ENCODE data around the gene MRPL47. TPM values are rescaled to one million over a fixed set of nuclear protein-coding genes. Genes with fewer than 3 reads are reported as not detected.

MRPL47 gene
- total RNA-seq, 4 donors from 2014 or later: 22.6 to 32.6 (median 28.6) TPM

GRCh38 chr3:179562591-179563270, 41.7 kb downstream of the MRPL47 start, which contains the start of gene ACTL6A:
Gene ACTL6A, plus strand, starts transcription at chr3:179562926. Its CDS starts 167 bp downstream, at chr3:179563093.
- peaks cover 8 to 25% (median 10%) of the 10 kb centered on the region in 3 donors for H3K4me1 ChIP-seq
- intact Hi-C loops (cut with DNase I): loop anchor here (10.0 kb wide), 1 partner anchor 218 kb away; the partner anchor contains the start of gene MFN1
- TF ChIP-seq, protein P1, sequence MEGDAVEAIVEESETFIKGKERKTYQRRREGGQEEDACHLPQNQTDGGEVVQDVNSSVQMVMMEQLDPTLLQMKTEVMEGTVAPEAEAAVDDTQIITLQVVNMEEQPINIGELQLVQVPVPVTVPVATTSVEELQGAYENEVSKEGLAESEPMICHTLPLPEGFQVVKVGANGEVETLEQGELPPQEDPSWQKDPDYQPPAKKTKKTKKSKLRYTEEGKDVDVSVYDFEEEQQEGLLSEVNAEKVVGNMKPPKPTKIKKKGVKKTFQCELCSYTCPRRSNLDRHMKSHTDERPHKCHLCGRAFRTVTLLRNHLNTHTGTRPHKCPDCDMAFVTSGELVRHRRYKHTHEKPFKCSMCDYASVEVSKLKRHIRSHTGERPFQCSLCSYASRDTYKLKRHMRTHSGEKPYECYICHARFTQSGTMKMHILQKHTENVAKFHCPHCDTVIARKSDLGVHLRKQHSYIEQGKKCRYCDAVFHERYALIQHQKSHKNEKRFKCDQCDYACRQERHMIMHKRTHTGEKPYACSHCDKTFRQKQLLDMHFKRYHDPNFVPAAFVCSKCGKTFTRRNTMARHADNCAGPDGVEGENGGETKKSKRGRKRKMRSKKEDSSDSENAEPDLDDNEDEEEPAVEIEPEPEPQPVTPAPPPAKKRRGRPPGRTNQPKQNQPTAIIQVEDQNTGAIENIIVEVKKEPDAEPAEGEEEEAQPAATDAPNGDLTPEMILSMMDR (IDR thresholded peaks at IDR 0.05): no peak
- peak in 3 of 4 donors; percentile 36 to 71 (median 49) for TF ChIP-seq POLR2A (IDR thresholded peaks at IDR 0.05)
- peak; percentile 96 for DNase-seq
- no peaks in the 10 kb centered on the region for H3K9me3 ChIP-seq
- no peaks in the 10 kb centered on the region for H3K36me3 ChIP-seq
- 0 to 1% methylated on average over 17 to 33 of the region's 55 CpGs for WGBS, 2 donors
- no peaks in the 10 kb centered on the region for H3K27me3 ChIP-seq
- H3K4me3 ChIP-seq: peak within 1 kb of the TSS; percentile 84 to 98 (median 94)
- peak within 1 kb of the TSS; percentile 90 to 96 (median 94) for H3K27ac ChIP-seq

- H3K9me3 ChIP-seq: no peaks in the 10 kb centered on the region
- peaks cover 8 to 25% (median 10%) of the 10 kb centered on the region in 3 donors for H3K4me1 ChIP-seq
- intact Hi-C loops (cut with DNase I): loop anchor here (10.0 kb wide), 1 partner anchor 216 kb away; the partner anchor contains the start of gene MFN1
- no peak overlapping the region for H3K27ac ChIP-seq
- H3K4me3 ChIP-seq: no peak overlapping the region
- WGBS, 2 donors: 75 to 80% methylated on average over 1 of the region's 1 CpG
- no peak for TF ChIP-seq POLR2A (IDR thresholded peaks at IDR 0.05)
- TF ChIP-seq, protein P1 (IDR thresholded peaks at IDR 0.05): no peak
- DNase-seq: no peak
- H3K27me3 ChIP-seq: no peaks in the 10 kb centered on the region
- H3K36me3 ChIP-seq: no peaks in the 10 kb centered on the region
Measured at GRCh38 chr3:179560791-179561190, 43.6 kb downstream of the MRPL47 start.

DNA sequence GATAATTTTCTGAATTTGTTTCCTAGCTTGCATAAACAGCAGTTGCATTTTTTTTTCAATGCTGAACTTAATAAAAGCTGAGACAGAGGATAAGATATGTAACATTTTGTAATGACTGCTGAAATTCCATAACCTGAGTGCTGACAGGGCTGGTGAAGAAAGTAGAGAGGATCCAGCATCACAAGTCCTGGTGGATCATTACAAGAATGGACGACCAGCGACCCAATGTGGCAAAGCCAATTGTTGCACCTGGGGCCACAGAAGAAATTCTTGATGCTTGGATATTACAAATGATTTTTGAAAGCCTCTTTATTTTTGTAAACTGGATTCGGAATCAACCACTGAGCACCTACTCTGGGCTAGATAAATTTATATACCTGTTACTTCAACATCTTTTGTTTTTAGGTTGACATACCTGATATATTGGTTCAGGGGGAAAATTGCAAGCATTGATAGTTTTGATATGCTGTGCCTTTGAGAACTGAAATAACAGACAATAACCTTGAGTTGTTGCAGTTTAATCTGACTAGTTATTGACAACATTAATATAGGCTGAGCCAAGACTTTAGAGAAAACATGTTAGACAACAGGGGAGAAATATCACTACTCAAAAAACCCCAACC, 45.6 kb downstream of the MRPL47 start:
- H3K9me3 ChIP-seq: no peaks in the 10 kb centered on the region
- H3K27me3 ChIP-seq: no peaks in the 10 kb centered on the region
- intact Hi-C loops (cut with DNase I): loop anchor here (10.0 kb wide), 1 partner anchor 134 kb away; no protein-coding TSS in a partner anchor
- no peak overlapping the region for H3K27ac ChIP-seq
- no peak for DNase-seq
- TF ChIP-seq, protein P1 (IDR thresholded peaks at IDR 0.05): peak in 5 of 6 experiments; percentile 45 to 85 (median 69)
- TF ChIP-seq POLR2A (IDR thresholded peaks at IDR 0.05): no peak
- H3K4me3 ChIP-seq: no peak overlapping the region
- H3K36me3 ChIP-seq: no peaks in the 10 kb centered on the region
- 0 to 2% methylated on average over 3 of the region's 3 CpGs for WGBS, 2 donors
- H3K4me1 ChIP-seq: peaks cover 3 to 11% (median 3%) of the 10 kb centered on the region in 3 donors

- WGBS, 2 donors: 45 to 61% methylated on average over 4 of the region's 4 CpGs
- Histone ChIP-seq H3K27ac (no peak overlapping the region), H3K4me1 (no peaks in the 10 kb centered on the region), H3K9me3 (no peaks in the 10 kb centered on the region), H3K4me3 (no peak overlapping the region), H3K27me3 (no peaks in the 10 kb centered on the region), H3K36me3 (no peaks in the 10 kb centered on the region)
- no peak for DNase-seq
- TF ChIP-seq, protein P1 (IDR thresholded peaks at IDR 0.05): no peak
- no peak for TF ChIP-seq POLR2A (IDR thresholded peaks at IDR 0.05)
- intact Hi-C loops (cut with DNase I): loop anchor here (10.0 kb wide), 1 partner anchor 127 kb away; no protein-coding TSS in a partner anchor
Measured at GRCh38 chr3:179551349-179552105, 52.9 kb downstream of the MRPL47 start.

All from esophagus squamous epithelium (tissue), 5 donors.